Measurements from ENCODE around the gene ITPA.

ITPA gene

GRCh38 chr20:3255728-3256127 lies 46.4 kb downstream of the ITPA start:
- no peak overlapping the region for H3K4me3 Mint-ChIP-seq
- peaks cover 24% of the 10 kb centered on the region for H3K36me3 Mint-ChIP-seq
- H3K4me1 Mint-ChIP-seq (ENCODE audit: low read depth): no peaks in the 10 kb centered on the region
- no peaks in the 10 kb centered on the region for H3K27me3 Mint-ChIP-seq
- no peaks in the 10 kb centered on the region for H3K9me3 Mint-ChIP-seq (ENCODE audit: low read depth)
- no peak overlapping the region for H3K27ac Mint-ChIP-seq

GRCh38 chr20:3258429-3258828 lies 49.1 kb downstream of the ITPA start:
- H3K36me3 Mint-ChIP-seq: peaks cover 27% of the 10 kb centered on the region
- H3K27me3 Mint-ChIP-seq: no peaks in the 10 kb centered on the region
- H3K9me3 Mint-ChIP-seq (ENCODE audit: low read depth): no peaks in the 10 kb centered on the region
- no peaks in the 10 kb centered on the region for H3K4me1 Mint-ChIP-seq (ENCODE audit: low read depth)
- no peak overlapping the region for H3K27ac Mint-ChIP-seq
- H3K4me3 Mint-ChIP-seq: no peak overlapping the region

DNA sequence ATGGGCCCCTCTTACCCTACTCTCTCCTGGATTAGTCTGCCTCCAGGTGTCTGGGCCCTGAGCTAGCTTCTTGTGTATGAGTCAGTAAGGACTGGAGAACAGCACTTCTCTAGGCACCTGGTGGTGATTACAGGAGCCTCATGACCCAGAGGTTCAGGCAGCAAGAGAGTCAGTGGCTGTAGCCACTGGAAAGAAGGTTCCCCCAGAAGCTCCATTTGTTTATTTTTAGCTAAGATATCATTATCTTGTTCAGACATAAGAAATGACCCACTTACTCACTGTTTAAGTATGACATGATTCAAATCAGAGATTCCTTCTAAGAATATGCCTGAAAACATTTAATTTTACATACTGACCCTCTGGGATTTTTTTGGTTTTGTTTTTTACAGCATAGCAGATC lies 53.3 kb downstream of the ITPA start:
- H3K27me3 Mint-ChIP-seq: no peaks in the 10 kb centered on the region
- H3K27ac Mint-ChIP-seq: no peak overlapping the region
- H3K36me3 Mint-ChIP-seq: peaks cover 15% of the 10 kb centered on the region
- H3K9me3 Mint-ChIP-seq (ENCODE audit: low read depth): no peaks in the 10 kb centered on the region
- H3K4me1 Mint-ChIP-seq (ENCODE audit: low read depth): no peaks in the 10 kb centered on the region
- H3K4me3 Mint-ChIP-seq: no peak overlapping the region

DNA sequence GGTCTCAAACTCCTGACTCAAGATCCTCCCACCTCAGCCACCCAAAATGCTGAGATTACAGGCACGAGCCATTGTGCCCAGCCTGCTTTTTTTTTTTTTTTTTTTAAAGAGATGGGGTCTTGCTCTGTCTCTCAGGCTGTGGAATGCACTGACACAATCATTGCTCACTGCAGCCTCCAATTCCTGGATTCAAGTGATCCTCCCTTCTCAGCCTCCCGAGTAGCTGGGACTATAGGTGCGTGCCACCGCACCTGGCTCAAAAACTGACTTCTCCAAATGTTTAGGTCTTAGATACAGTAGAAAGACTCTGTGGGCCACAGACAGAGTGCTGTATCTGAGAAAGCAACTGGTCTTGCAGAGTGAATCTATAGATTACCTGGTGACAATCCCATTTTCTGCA lies 60.8 kb downstream of the ITPA start:
- Mint-ChIP-seq H3K4me1 (ENCODE audit: low read depth) (no peaks in the 10 kb centered on the region), H3K27me3 (no peaks in the 10 kb centered on the region), H3K4me3 (no peak overlapping the region), H3K27ac (no peak overlapping the region), H3K36me3 (peaks cover 5% of the 10 kb centered on the region), H3K9me3 (ENCODE audit: low read depth) (no peaks in the 10 kb centered on the region)

DNA sequence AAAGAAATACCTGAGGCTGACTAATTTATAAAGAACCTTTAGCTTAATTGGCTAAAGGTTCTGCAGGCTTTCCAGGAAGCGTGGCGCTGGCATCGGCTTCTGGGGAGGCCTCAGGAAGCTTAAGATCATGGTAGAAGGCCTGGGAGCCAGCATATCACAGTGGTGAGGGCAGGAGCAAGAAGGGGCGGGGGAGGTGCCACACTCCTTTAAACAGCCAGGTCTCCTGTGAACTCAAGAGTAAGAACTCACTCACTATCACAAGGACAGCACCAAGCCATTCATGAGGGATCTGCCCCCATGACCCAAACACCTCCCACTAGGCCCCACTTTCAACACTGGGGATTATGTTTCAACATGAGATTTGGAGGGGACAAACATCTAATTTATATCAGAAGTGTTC lies 64.1 kb downstream of the ITPA start:
- H3K27ac Mint-ChIP-seq: no peak overlapping the region
- H3K4me3 Mint-ChIP-seq: no peak overlapping the region
- no peaks in the 10 kb centered on the region for H3K4me1 Mint-ChIP-seq (ENCODE audit: low read depth)
- H3K9me3 Mint-ChIP-seq (ENCODE audit: low read depth): no peaks in the 10 kb centered on the region
- peaks cover 6% of the 10 kb centered on the region for H3K36me3 Mint-ChIP-seq
- H3K27me3 Mint-ChIP-seq: no peaks in the 10 kb centered on the region
